Spleen (tissue), 7 donors: ENCODE measurements around the gene LEF1.

Experiments
- POLR2A ChIP-seq, 3 donors: fragments of 450-650 bp; IDR thresholded peaks; one replicate each; pipeline ENCODE4 v1.5.1; 2017; ENCODE audit warnings: antibody characterized with exemption in 3 of 3, mild to moderate bottlenecking in 1 of 3
- TF ChIP-seq, protein P1 (sequence below), 11 experiments: fragments of 200-600 bp in 7 of 11; fragments of 450-650 bp in 4 of 11; sonication (generic) in 4 of 11; IDR thresholded peaks in 8 of 11; conservative IDR thresholded peaks in 3 of 11; 1 replicate in 7 of 11; 2 replicates in 4 of 11; pipeline versions ENCODE4 v1.4.0 to v1.8.0; 2016 to 2021; ENCODE audit warnings: antibody characterized with exemption in 11 of 11, inconsistent platforms in 4 of 11, mild to moderate bottlenecking in 1 of 11
- donor health status: DM: no; HTN: no; CAD: no; lungs with moderate emphysema.
- donor health status: DM: no; HTN: no; CAD: no.
- donor health status: DM: no; HTN: no; CAD: no.

DNA sequence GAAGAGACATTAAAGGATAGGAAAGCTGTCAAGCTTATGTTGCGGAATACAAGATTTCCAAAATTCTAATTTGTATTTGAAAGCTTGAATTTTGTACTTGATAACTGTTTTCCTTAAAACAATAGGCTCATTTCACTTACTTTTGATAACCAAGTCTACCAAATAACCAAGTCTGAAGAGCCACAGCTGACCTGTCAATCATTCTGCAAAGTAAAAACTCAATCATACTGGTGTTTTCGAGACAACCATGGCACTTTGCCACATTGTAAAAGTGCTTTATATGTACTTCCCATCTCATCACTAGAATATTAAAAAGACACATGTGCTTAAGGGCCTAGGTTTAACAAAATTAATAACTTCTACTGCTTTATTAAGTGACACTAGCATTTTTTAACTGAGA, 47.9 kb downstream of the LEF1 start:
- TF ChIP-seq, protein P1, sequence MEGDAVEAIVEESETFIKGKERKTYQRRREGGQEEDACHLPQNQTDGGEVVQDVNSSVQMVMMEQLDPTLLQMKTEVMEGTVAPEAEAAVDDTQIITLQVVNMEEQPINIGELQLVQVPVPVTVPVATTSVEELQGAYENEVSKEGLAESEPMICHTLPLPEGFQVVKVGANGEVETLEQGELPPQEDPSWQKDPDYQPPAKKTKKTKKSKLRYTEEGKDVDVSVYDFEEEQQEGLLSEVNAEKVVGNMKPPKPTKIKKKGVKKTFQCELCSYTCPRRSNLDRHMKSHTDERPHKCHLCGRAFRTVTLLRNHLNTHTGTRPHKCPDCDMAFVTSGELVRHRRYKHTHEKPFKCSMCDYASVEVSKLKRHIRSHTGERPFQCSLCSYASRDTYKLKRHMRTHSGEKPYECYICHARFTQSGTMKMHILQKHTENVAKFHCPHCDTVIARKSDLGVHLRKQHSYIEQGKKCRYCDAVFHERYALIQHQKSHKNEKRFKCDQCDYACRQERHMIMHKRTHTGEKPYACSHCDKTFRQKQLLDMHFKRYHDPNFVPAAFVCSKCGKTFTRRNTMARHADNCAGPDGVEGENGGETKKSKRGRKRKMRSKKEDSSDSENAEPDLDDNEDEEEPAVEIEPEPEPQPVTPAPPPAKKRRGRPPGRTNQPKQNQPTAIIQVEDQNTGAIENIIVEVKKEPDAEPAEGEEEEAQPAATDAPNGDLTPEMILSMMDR (IDR thresholded peaks at IDR 0.05 in 8 of 11, conservative IDR thresholded peaks at IDR 0.05 in 3 of 11) = no peak
- no peak for TF ChIP-seq POLR2A (IDR thresholded peaks at IDR 0.05)
